Neuronal stem cell (in vitro differentiated cells): Measurements from ENCODE around the gene YIPF6.
"Not testable (repeated sequence)": the region's sequence is repeated elsewhere in the genome, so short reads cannot be mapped to it uniquely, and the experiment has no call there.

Experiments used
- DNase-seq: peaks from one replicate; pipeline ENCODE4 v3.0.0-alpha.2; 2013; ENCODE audit warnings: low spot score
- H2AFZ ChIP-seq: one replicate; pipeline ENCODE4 v1.6.1; 2013; ENCODE audit warnings: mild to moderate bottlenecking, low read length, inconsistent platforms
- H2AK5ac ChIP-seq: 2 replicates; pipeline ENCODE4 v1.6.1; 2013; ENCODE audit warnings: low read depth, mild to moderate bottlenecking, inconsistent platforms, low read length, moderate library complexity, mixed read lengths
- H2BK120ac ChIP-seq: 2 replicates; pipeline ENCODE4 v1.6.1; 2013; ENCODE audit warnings: low read depth, mild to moderate bottlenecking, inconsistent platforms, low read length, moderate library complexity, mixed read lengths
- H2BK12ac ChIP-seq: one replicate; pipeline ENCODE4 v1.6.1; 2013; ENCODE audit warnings: low read length, inconsistent platforms
- H2BK15ac ChIP-seq: 2 replicates; pipeline ENCODE4 v1.6.1; 2013; ENCODE audit warnings: mild to moderate bottlenecking, low read length, inconsistent platforms, mixed read lengths
- H2BK5ac ChIP-seq: one replicate; pipeline ENCODE4 v1.6.1; 2013; ENCODE audit warnings: inconsistent platforms, mild to moderate bottlenecking, low read length, moderate library complexity
- H3K14ac ChIP-seq: one replicate; pipeline ENCODE4 v1.6.1; 2013; ENCODE audit warnings: low read length, inconsistent platforms
- H3K18ac ChIP-seq: 2 replicates; pipeline ENCODE4 v1.6.1; 2013; ENCODE audit warnings: low read length, inconsistent platforms
- H3K23ac ChIP-seq: 2 replicates; pipeline ENCODE4 v1.6.1; 2013; ENCODE audit warnings: low read depth, mild to moderate bottlenecking, mixed read lengths, low read length, inconsistent platforms; ENCODE audit not compliant: poor library complexity
- H3K27ac ChIP-seq: replicated peaks from 3 replicates; pipeline ENCODE4 v1.5.1; 2013; ENCODE audit warnings: low read length, inconsistent platforms
- H3K27me3 ChIP-seq, 3 experiments: 2 replicates each; pipeline ENCODE4 v1.6.1; 2013; ENCODE audit warnings: low read length in 3 of 3, mild to moderate bottlenecking in 2 of 3, inconsistent platforms in 1 of 3, low read depth in 1 of 3, mixed read lengths in 1 of 3, moderate library complexity in 1 of 3; ENCODE audit not compliant: control insufficient read depth in 3 of 3, insufficient read depth in 3 of 3
- H3K36me3 ChIP-seq, 2 donors: replicated peaks in 1 of 2; 2 replicates each; pipeline ENCODE4 v1.6.1; 2013; ENCODE audit warnings: low read length in 2 of 2; ENCODE audit not compliant: control insufficient read depth in 2 of 2, insufficient read depth in 2 of 2
- H3K4ac ChIP-seq: 2 replicates; pipeline ENCODE4 v1.6.1; 2013; ENCODE audit warnings: inconsistent platforms, mild to moderate bottlenecking, low read length, moderate library complexity
- H3K4me1 ChIP-seq, 2 donors: 1 replicate in 1 of 2; 2 replicates in 1 of 2; pipeline ENCODE4 v1.6.1; 2013; ENCODE audit warnings: low read length in 2 of 2, low read depth in 1 of 2; ENCODE audit not compliant: control insufficient read depth in 2 of 2, insufficient read depth in 1 of 2
- H3K4me2 ChIP-seq: one replicate; pipeline ENCODE4 v1.6.1; 2013; ENCODE audit warnings: mild to moderate bottlenecking, low read length, inconsistent platforms; ENCODE audit not compliant: insufficient read depth, poor library complexity, severe bottlenecking
- H3K4me3 ChIP-seq, 2 donors: 2 replicates each; pipeline ENCODE4 v1.5.1; 2013; ENCODE audit warnings: low read length in 2 of 2, mild to moderate bottlenecking in 2 of 2, inconsistent platforms in 1 of 2, moderate library complexity in 1 of 2
- H3K79me1 ChIP-seq: one replicate; pipeline ENCODE4 v1.6.1; 2013; ENCODE audit warnings: low read depth, mild to moderate bottlenecking, inconsistent platforms, low read length, moderate library complexity
- H3K9ac ChIP-seq: one replicate; pipeline ENCODE4 v1.6.1; 2013; ENCODE audit warnings: mild to moderate bottlenecking, low read depth, low read length, inconsistent platforms; ENCODE audit not compliant: poor library complexity
- H3K9me3 ChIP-seq, 2 donors: replicated peaks in 1 of 2; 2 replicates each; pipeline versions ENCODE3 to v1.6.1; 2013; ENCODE audit warnings: low read length in 2 of 2, mild to moderate bottlenecking in 2 of 2, inconsistent platforms in 1 of 2, low read depth in 1 of 2, mixed read lengths in 1 of 2, moderate library complexity in 1 of 2; ENCODE audit not compliant: control insufficient read depth in 2 of 2, insufficient read depth in 1 of 2
- H4K8ac ChIP-seq: one replicate; pipeline ENCODE4 v1.6.1; 2013; ENCODE audit warnings: low read depth, mild to moderate bottlenecking, inconsistent platforms, low read length, moderate library complexity
- H4K91ac ChIP-seq: one replicate; pipeline ENCODE4 v1.6.1; 2013; ENCODE audit warnings: low read length, low read depth, mild to moderate bottlenecking, inconsistent platforms; ENCODE audit not compliant: poor library complexity
- WGBS, 2 donors: extraction: QIAGEN DNeasy Blood & Tissue Kit; methylation state at CpG; one replicate each; pipeline ENCODE4 v1.1.7; 2013; ENCODE audit warnings: missing lambda C conversion rate in 2 of 2, mixed read lengths in 1 of 2; ENCODE audit not compliant: insufficient read length in 2 of 2, insufficient replicate concordance in 1 of 2; ENCODE audit errors: extremely low coverage in 2 of 2; 5-methylcytosine and 5-hydroxymethylcytosine counted together

Gene YIPF6

DNA sequence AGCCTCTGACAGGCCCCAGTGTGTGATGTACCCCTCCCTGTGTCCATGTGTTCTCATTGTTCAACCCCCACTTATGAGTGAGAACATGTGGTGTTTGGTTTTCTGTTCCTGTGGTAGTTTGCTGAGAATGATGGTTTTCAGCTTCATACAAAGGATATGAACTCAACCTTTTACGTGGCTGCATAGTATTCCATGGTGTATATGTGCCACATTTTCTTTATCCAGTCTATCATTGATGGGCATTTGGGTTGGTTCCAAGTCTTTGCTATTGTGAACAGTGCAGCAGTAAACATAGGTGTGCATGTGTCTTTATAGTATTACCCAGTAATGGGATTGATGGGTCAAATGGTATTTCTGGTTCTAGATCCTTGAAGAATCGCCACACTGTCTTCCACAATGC lies 25.8 kb downstream of the YIPF6 start:
- H3K23ac ChIP-seq, H3K27ac ChIP-seq, H3K9me3 ChIP-seq, H3K4ac ChIP-seq, H2BK15ac ChIP-seq, H4K91ac ChIP-seq, H4K8ac ChIP-seq, DNase-seq, H3K79me1 ChIP-seq, H3K4me1 ChIP-seq, H2BK12ac ChIP-seq, H2AFZ ChIP-seq, H3K14ac ChIP-seq, H3K27me3 ChIP-seq, H3K18ac ChIP-seq, H3K4me3 ChIP-seq, H2AK5ac ChIP-seq, H2BK5ac ChIP-seq, H2BK120ac ChIP-seq, H3K4me2 ChIP-seq, H3K9ac ChIP-seq: not testable (repeated sequence)
- no CpG with 5 or more reads among the region's 2 CpGs for WGBS, 2 donors
- peaks cover 4 to 46% of the 10 kb centered on the region in 2 donors for H3K36me3 ChIP-seq

DNA sequence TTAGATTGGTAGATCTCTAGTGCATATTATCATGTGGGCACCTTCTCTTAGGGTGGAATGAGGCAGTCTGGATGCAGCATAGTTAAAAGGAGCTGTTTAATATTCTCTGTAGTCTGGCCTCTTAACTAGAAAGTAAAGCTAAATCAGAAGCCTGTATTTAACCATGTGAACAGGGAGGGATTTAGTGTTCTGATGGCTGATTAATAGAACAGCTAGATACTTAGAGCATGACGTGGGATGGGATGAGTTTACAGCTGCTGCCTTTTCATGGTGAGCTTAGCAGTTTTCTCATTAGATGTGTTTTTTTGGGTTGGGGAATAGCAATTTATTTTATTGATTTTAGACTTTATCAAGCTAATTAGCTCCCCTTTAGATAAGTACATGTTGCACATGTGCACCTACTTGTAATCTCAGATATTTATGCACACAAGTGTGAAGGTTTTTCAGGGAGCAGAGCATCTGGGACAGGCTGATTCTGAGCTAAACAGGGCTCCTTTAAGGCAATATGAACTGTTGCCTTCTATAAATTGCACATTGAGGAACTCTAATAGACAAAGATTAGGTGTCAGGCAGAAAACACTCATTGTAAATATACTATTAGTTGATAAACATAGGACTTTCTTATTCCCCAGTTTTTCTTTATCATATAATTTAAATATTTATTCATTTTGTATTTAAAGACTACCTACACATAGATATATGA lies 34.1 kb downstream of the YIPF6 start:
- Histone ChIP-seq H2BK15ac (no peak overlapping the region), H3K4me3 (no peak overlapping the region), H3K4me1 (peaks cover 0 to 1% of the 10 kb centered on the region in 2 donors), H4K91ac (no peak overlapping the region), H2BK12ac (no peak overlapping the region), H3K14ac (no peak overlapping the region), H2BK120ac (no peak overlapping the region), H3K23ac (no peak overlapping the region), H3K4ac (no peak overlapping the region), H3K9me3 (no peaks in the 10 kb centered on the region), H3K27me3 (no peaks in the 10 kb centered on the region), H3K79me1 (no peaks in the 10 kb centered on the region), H3K9ac (no peak overlapping the region), H2BK5ac (no peak overlapping the region), H3K18ac (no peak overlapping the region), H3K27ac (no peak overlapping the region), H3K36me3 (peaks cover 0 to 28% of the 10 kb centered on the region in 2 donors), H3K4me2 (no peak overlapping the region), H2AFZ (no peak overlapping the region), H2AK5ac (no peak overlapping the region), H4K8ac (no peak overlapping the region)
- no peak for DNase-seq
- WGBS, 2 donors: no CpG with 5 or more reads among the region's 1 CpG

DNA sequence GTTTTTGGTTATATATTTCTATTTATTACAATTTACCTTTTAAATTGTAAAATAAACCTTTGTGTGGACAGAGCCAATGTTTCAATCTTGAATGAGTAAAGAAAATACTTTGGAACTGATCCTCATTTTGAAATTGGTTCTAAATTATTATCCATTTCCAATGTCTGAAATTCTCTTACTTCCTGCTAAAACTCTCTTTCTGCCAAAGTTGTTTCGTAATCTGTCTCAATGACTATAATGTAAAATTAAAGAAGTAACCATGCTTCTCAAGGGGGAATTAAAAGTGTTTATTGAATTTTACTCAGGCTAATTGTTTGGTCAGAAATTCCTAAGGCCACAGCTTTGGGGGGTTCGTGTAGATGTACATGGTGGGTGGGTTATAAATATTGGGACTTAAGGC lies 34.8 kb downstream of the YIPF6 start:
- no peak overlapping the region for H3K23ac ChIP-seq
- no peak overlapping the region for H3K18ac ChIP-seq
- H2BK5ac ChIP-seq: no peak overlapping the region
- no peak overlapping the region for H3K27ac ChIP-seq
- H3K36me3 ChIP-seq: peaks cover 0 to 28% of the 10 kb centered on the region in 2 donors
- H2AK5ac ChIP-seq: no peak overlapping the region
- no peaks in the 10 kb centered on the region for H3K79me1 ChIP-seq
- no peak for DNase-seq
- no peak overlapping the region for H3K4ac ChIP-seq
- no peak overlapping the region for H3K14ac ChIP-seq
- H3K9ac ChIP-seq: no peak overlapping the region
- no peak overlapping the region for H4K91ac ChIP-seq
- H2BK120ac ChIP-seq: no peak overlapping the region
- H3K4me2 ChIP-seq: no peak overlapping the region
- peaks cover 0 to 1% of the 10 kb centered on the region in 2 donors for H3K4me1 ChIP-seq
- no peak overlapping the region for H4K8ac ChIP-seq
- H2AFZ ChIP-seq: no peak overlapping the region
- H2BK12ac ChIP-seq: no peak overlapping the region
- no CpG with 5 or more reads among the region's 2 CpGs for WGBS, 2 donors
- H3K4me3 ChIP-seq: no peak overlapping the region
- no peaks in the 10 kb centered on the region for H3K9me3 ChIP-seq
- H2BK15ac ChIP-seq: no peak overlapping the region
- H3K27me3 ChIP-seq: no peaks in the 10 kb centered on the region

DNA sequence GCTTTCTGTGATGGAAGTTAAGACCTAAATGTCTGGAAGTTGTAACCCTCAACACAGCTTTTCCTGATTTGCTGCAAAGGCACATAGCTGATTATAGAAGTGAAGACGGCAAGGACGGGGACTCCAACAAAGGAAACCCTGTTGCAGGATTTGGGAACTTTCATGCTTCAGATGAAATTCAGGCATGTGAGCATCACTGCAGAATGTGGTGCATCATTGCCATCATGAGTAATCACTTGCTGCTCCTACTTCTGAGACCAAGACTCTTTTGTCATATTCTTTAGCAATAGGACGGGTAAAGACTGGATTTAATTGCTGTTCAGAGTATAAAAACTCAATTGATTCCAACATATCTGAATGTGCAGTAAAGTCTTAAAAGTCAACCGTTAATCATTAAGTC lies 35.8 kb downstream of the YIPF6 start:
- Histone ChIP-seq H3K9ac (no peak overlapping the region), H3K27me3 (no peaks in the 10 kb centered on the region), H2BK12ac (no peak overlapping the region), H4K8ac (no peak overlapping the region), H4K91ac (no peak overlapping the region), H3K79me1 (no peaks in the 10 kb centered on the region), H2AFZ (no peak overlapping the region), H3K18ac (no peak overlapping the region), H3K27ac (no peak overlapping the region), H2BK120ac (no peak overlapping the region), H2BK15ac (no peak overlapping the region), H3K9me3 (no peaks in the 10 kb centered on the region), H2BK5ac (no peak overlapping the region), H3K23ac (no peak overlapping the region), H2AK5ac (no peak overlapping the region), H3K4me1 (peaks cover 0 to 1% of the 10 kb centered on the region in 2 donors), H3K4me2 (no peak overlapping the region), H3K4ac (no peak overlapping the region), H3K36me3 (peaks cover 0 to 28% of the 10 kb centered on the region in 2 donors), H3K4me3 (no peak overlapping the region), H3K14ac (no peak overlapping the region)
- DNase-seq: no peak
- WGBS, 2 donors: no CpG with 5 or more reads among the region's 4 CpGs
